K562 (cell line): ENCODE data around the gene WDR18. TPM values are rescaled to one million over a fixed set of nuclear protein-coding genes. Genes with fewer than 3 reads are reported as not detected.

Experiments used
- ATAC-seq: fragments of 200-7000 bp; cut with Tn5 transposase; 3 replicates; pipeline ENCODE4 v1.9.1; 2020; ENCODE audit warnings: moderate library complexity
- BruUV-seq: library from RNA; stranded (reverse); fragments of 400-500 nt; replicated peaks from 2 replicates; lab custom pipeline; 2021; lab: Mats Ljungman, UMichigan
- CTCF ChIA-PET: fragments of 300-600 bp; formaldehyde crosslinking; extraction: SDS; loops from one replicate; lab custom pipeline; 2021; ENCODE audit warnings: low intra/inter-chr PET ratio; lab: Yijun Ruan, JAX
- POLR2A ChIA-PET: fragments of 300-600, 350-650 bp; sonication (Branson Sonifier 250); formaldehyde crosslinking; extraction: SDS; loops from one replicate; lab custom pipeline; 2021; ENCODE audit warnings: antibody characterized with exemption, inconsistent platforms; lab: Yijun Ruan, JAX
- DNase-seq, 4 experiments: peaks; one replicate each; pipeline versions ENCODE4 v3.0.0 to v3.0.0-alpha.2; 2011 to 2018; ENCODE audit warnings: low spot score in 3 of 4, mixed read lengths in 3 of 4; ENCODE audit errors: extremely low read depth in 1 of 4
- FAIRE-seq: peaks from 2 replicates; lab custom pipeline; 2011; peaks lifted over from hg19 to GRCh38; lab: Jason Lieb, UNC
- H2AFZ ChIP-seq: 2 replicates; pipeline ENCODE4 v1.6.0; 2011; ENCODE audit warnings: low read depth, low read length, control low read depth, inconsistent platforms
- H3K27ac ChIP-seq: fragments of 200-600 bp; 3 replicates; pipeline ENCODE4 v1.8.0; 2011; ENCODE audit warnings: low read depth, mild to moderate bottlenecking, control low read depth, inconsistent platforms, low read length, moderate library complexity, mixed read lengths; ENCODE audit errors: extremely low read depth
- H3K27me3 ChIP-seq, 2 experiments: fragments of 300-600 bp in 1 of 2; 2 replicates in 1 of 2; 3 replicates in 1 of 2; pipeline versions ENCODE4 v1.6.0 to v1.8.0; 2011; ENCODE audit warnings: inconsistent platforms in 2 of 2, low read length in 2 of 2, mild to moderate bottlenecking in 1 of 2, mixed read lengths in 1 of 2, moderate library complexity in 1 of 2; ENCODE audit not compliant: control insufficient read depth in 2 of 2, insufficient read depth in 2 of 2
- H3K36me3 ChIP-seq: fragments of 300-600 bp; 3 replicates; pipeline ENCODE4 v1.8.0; 2011; ENCODE audit warnings: mild to moderate bottlenecking, low read length, inconsistent platforms; ENCODE audit not compliant: control insufficient read depth, insufficient read depth
- H3K4me1 ChIP-seq, 2 experiments: fragments of 200-600 bp in 1 of 2; replicated peaks in 1 of 2; 2 replicates in 1 of 2; 3 replicates in 1 of 2; pipeline versions ENCODE4 v1.5.1 to v1.8.0; 2011; ENCODE audit warnings: inconsistent platforms in 2 of 2, low read length in 2 of 2, mild to moderate bottlenecking in 1 of 2, mixed read lengths in 1 of 2, moderate library complexity in 1 of 2; ENCODE audit not compliant: control insufficient read depth in 2 of 2, insufficient read depth in 2 of 2
- H3K4me2 ChIP-seq: 2 replicates; pipeline ENCODE4 v1.6.1; 2011; ENCODE audit warnings: low read length, control low read depth, inconsistent platforms, mixed read lengths; ENCODE audit not compliant: insufficient read depth
- H3K4me3 ChIP-seq: fragments of 200-600 bp; sonication (generic), shearing (Covaris generic); 2 replicates; pipeline ENCODE4 v1.5.1; 2016; ENCODE audit warnings: control low read depth, inconsistent platforms
- H3K79me2 ChIP-seq: fragments of 200-600 bp; 3 replicates; pipeline ENCODE4 v1.8.0; 2011; ENCODE audit warnings: low read length, inconsistent platforms; ENCODE audit not compliant: control insufficient read depth, insufficient read depth
- H3K9ac ChIP-seq, 2 experiments: 2 replicates each; pipeline versions ENCODE4 v1.6.0 to v1.6.1; 2011; ENCODE audit warnings: low read depth in 2 of 2, low read length in 2 of 2, control low read depth in 1 of 2, inconsistent platforms in 1 of 2, mild to moderate bottlenecking in 1 of 2, mixed read lengths in 1 of 2; ENCODE audit not compliant: insufficient read depth in 1 of 2
- H3K9me1 ChIP-seq: one replicate; pipeline ENCODE4 v1.6.0; 2011; ENCODE audit warnings: inconsistent platforms, mild to moderate bottlenecking, low read length, moderate library complexity; ENCODE audit not compliant: control insufficient read depth, insufficient read depth
- H3K9me3 ChIP-seq: replicated peaks from 2 replicates; pipeline ENCODE4 v1.5.1; 2011; ENCODE audit warnings: low read depth, low read length, inconsistent platforms; ENCODE audit not compliant: control insufficient read depth, insufficient read depth
- H4K20me1 ChIP-seq: replicated peaks from 2 replicates; pipeline ENCODE4 v1.6.1; 2011; ENCODE audit warnings: low read length, inconsistent platforms, mixed read lengths; ENCODE audit not compliant: control insufficient read depth, insufficient read depth
- CLOCK ChIP-seq: fragments of 250-450 bp; sonication (Bioruptor Pico); IDR thresholded peaks from 2 replicates; pipeline ENCODE4 v1.4.0; 2020; ENCODE audit warnings: mild to moderate bottlenecking, moderate library complexity, borderline replicate concordance
- FOSL1 ChIP-seq: fragments of 200-800 bp; sonication (Bioruptor generic); conservative IDR thresholded peaks from 2 replicates; pipeline ENCODE4 v1.6.1; 2016; ENCODE audit warnings: missing genetic modification characterization, missing compliant biosample characterization
- NR2C2 ChIP-seq, 2 experiments: fragments of 200-800 bp in 1 of 2; sonication (Bioruptor generic) in 1 of 2; sonication (generic) in 1 of 2; formaldehyde crosslinking in 1 of 2; IDR thresholded peaks; 2 replicates each; pipeline versions ENCODE4 v1.6.1 to v1.8.0; 2016 to 2022; ENCODE audit warnings: mild to moderate bottlenecking in 1 of 2, missing compliant biosample characterization in 1 of 2, missing genetic modification characterization in 1 of 2, missing genetic modification reagents in 1 of 2
- PBX2 ChIP-seq, 2 experiments: IDR thresholded peaks in 1 of 2; conservative IDR thresholded peaks in 1 of 2; 2 replicates each; pipeline ENCODE4 v1.6.1; 2016; ENCODE audit warnings: low read depth in 2 of 2, mild to moderate bottlenecking in 1 of 2, missing compliant biosample characterization in 1 of 2, missing genetic modification characterization in 1 of 2, moderate library complexity in 1 of 2
- RBM17 ChIP-seq: fragments of 200-400 bp; formaldehyde crosslinking; IDR thresholded peaks from 2 replicates; pipeline ENCODE4 v1.6.1; 2017; ENCODE audit warnings: low read depth, mild to moderate bottlenecking, low read length, borderline replicate concordance
- SIN3B ChIP-seq: fragments of 450-650 bp; IDR thresholded peaks from 2 replicates; pipeline ENCODE4 v1.6.1; 2017; ENCODE audit warnings: low read depth, mild to moderate bottlenecking, moderate library complexity
- USF2 ChIP-seq: sonication (generic); formaldehyde crosslinking; IDR thresholded peaks from 2 replicates; pipeline ENCODE4 v1.5.0; 2020; ENCODE audit warnings: missing genetic modification reagents
- ZNF592 ChIP-seq: fragments of 450-650 bp; IDR thresholded peaks from 2 replicates; pipeline ENCODE4 v1.6.1; 2017; ENCODE audit warnings: antibody characterized with exemption, mild to moderate bottlenecking
- WGBS: fragments of 100-300 bp; shearing (Covaris generic); methylation state at CpG from one replicate; pipeline ENCODE4 v1.1.6; 2016; ENCODE audit warnings: low coverage, mixed read lengths; ENCODE audit not compliant: insufficient coverage; ENCODE audit errors: missing lambda C conversion rate; 5-methylcytosine and 5-hydroxymethylcytosine counted together
- in situ Hi-C: fragments of 300-500 bp; cut with MboI; formaldehyde crosslinking; loops from 4 replicates; pipeline ENCODE4 v1.15.0; 2018; ENCODE audit warnings: inconsistent platforms, mixed read lengths
- intact Hi-C: fragments of 100-400 bp; cut with micrococcal nuclease; formaldehyde crosslinking; loops from 2 replicates; pipeline ENCODE4 v1.14.2; 2022
- polyA plus RNA-seq, 8 experiments: library from polyadenylated mRNA; depleted of rRNA in 4 of 8; stranded (reverse) in 5 of 8; unstranded in 3 of 8; fragments of >200 nt; fragmentation: Nextera tagmentation in 2 of 8; fragmentation: Illumina TruSeq in 1 of 8; extraction: Ambion mirVana in 2 of 8; extraction: Trizol in 1 of 8; gene quantifications; 2 replicates each; pipeline versions ENCODE4 v1.2.1 to v1.2.3, GENCODE V29; 2011 to 2014; ENCODE audit warnings: inconsistent platforms in 1 of 8, missing spikeins in 1 of 8
- total RNA-seq, 7 experiments: library from RNA; depleted of rRNA in 6 of 7; stranded (reverse); fragments of >200 nt in 6 of 7; fragmentation: Illumina TruSeq in 2 of 7; extraction: Trizol in 2 of 7; gene quantifications; 2 replicates each; pipeline versions ENCODE4 v1.2.1 to v1.2.3, GENCODE V29; 2011 to 2021; ENCODE audit warnings: low replicate concordance in 1 of 7

Gene WDR18
- total and polyA plus RNA-seq, 9 of the 15 experiments (the other 6 are each of a cell fraction or from before 2014, with no cell fraction given), result 0.65 to 181 (median 30.1) TPM

DNA sequence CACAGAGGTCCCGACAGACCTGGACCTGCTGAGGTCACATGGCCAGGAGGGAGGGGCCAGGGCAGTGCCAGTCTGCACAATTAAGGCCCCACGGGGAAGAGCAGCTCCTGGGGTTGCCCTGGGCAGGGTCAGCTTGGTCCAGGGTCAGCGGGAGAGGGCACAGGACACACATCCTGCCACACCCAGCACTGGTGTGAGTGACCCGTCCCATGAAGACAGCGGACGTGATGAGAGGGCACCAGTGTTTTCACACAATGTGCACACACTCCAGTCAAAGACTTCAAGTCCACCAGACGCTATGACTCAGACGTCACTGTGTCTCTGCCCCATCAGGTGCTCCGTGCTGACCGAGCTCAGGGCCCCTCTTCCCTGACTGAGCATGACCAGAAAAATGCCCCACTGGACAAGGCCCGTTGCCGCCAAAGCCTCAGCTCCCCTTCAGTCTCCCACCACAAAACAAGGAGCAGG is 32.5 kb downstream of the WDR18 start:
- Histone ChIP-seq H3K27ac (peak overlapping the region; percentile 74), H4K20me1 (peaks cover 53% of the 10 kb centered on the region), H3K4me3 (no peak overlapping the region), H3K4me1 (peaks cover 23 to 94% of the 10 kb centered on the region in 2 experiments), H3K9ac (peak overlapping the region; percentile 42 to 94), H3K9me1 (peaks cover 16% of the 10 kb centered on the region), H2AFZ (no peak overlapping the region), H3K27me3 (no peaks in the 10 kb centered on the region), H3K9me3 (no peaks in the 10 kb centered on the region), H3K36me3 (peaks cover 79% of the 10 kb centered on the region; the same call in 2 of the 3 replicates), H3K4me2 (peak overlapping the region; percentile 64), H3K79me2 (peaks cover 80% of the 10 kb centered on the region)
- in situ Hi-C loops (no loop called here), intact Hi-C loops (no loop called here)
- CTCF ChIA-PET, result no interaction called here
- FAIRE-seq, result no peak
- no peak for DNase-seq
- no peak for ATAC-seq
- 54% methylated on average over 11 of the region's 12 CpGs for whole genome bisulfite sequencing
- BruUV-seq, result no TSS peak
- POLR2A ChIA-PET, result interaction anchor here (0.6 to 1.2 kb wide), 6 partner anchors 9 to 275 kb away, joined by 3 to 6 read pairs (median 4); partner anchors contain the start of gene CNN2
- no peak for TF ChIP-seq RBM17
- peak; percentile 42; the same call in 1 of the 2 replicates for TF ChIP-seq FOSL1
- peak; percentile 24; the same call in 1 of the 2 replicates for TF ChIP-seq USF2
- no peak for TF ChIP-seq ZNF592
- TF ChIP-seq NR2C2 (CRISPR knock-in tag; IDR thresholded peaks at IDR 0.05), result 0 out of 2 replicates have a peak, but pooled peaks have one; percentile 21
- TF ChIP-seq NR2C2 (tag; IDR thresholded peaks at IDR 0.05), result no peak
- no peak for TF ChIP-seq CLOCK (CRISPR knock-in tag)
- no peak for TF ChIP-seq SIN3B
- peak; percentile 9; the same call in 1 of the 2 replicates for TF ChIP-seq PBX2 (CRISPR knock-in tag; IDR thresholded peaks at IDR 0.05; ENCODE audit: low read depth)
- no peak for TF ChIP-seq PBX2 (tag; conservative IDR thresholded peaks at IDR 0.05; ENCODE audit: low read depth)
